ENCODE results near the gene ELL2.
"Not testable (repeated sequence)": the region's sequence is repeated elsewhere in the genome, so short reads cannot be mapped to it uniquely, and the experiment has no call there.

ELL2 gene

DNA sequence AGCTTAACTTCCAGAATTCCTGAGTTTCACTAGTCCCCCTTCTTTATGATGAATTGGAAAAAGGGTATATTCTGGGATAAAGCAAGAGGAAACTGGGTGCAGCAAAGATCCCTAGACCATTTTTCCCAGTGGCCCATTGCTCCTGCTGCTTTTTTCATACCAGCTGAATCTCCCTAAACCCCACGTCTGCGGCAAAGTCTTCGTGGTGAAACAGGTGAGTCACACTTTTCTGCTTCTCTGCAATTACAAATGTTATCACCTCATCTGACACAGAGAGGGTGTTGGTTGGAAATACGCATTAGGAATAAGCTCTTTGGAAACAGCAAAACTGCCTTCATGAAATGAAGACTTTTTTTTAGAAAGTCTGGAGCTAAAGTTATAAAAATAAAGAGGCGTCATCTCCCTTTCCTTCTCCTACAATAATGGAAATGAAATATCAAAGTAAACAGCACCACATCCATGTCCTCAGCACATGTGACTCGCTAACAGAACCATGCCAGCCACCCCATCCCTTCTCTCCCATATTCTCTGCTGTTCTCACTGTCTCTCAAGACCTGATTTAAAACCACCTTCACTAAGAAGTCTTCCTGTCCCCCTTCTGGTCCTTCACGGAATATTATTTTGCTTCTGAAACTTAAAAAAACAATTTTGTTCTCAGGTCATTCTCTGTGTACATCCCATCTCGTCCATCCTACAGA, 99.6 kb downstream of the ELL2 start:
- Mint-ChIP-seq H3K27me3 (peaks cover 6% of the 10 kb centered on the region), H3K9me3 (no peaks in the 10 kb centered on the region), H3K36me3 (ENCODE audit: low read depth) (no peaks in the 10 kb centered on the region), H3K4me3 (no peak overlapping the region), H3K4me1 (ENCODE audit: low read depth) (peaks cover 69% of the 10 kb centered on the region), H3K27ac (peak overlapping the region; percentile 70)
- intact Hi-C loops (cut with micrococcal nuclease) = no loop called here

DNA sequence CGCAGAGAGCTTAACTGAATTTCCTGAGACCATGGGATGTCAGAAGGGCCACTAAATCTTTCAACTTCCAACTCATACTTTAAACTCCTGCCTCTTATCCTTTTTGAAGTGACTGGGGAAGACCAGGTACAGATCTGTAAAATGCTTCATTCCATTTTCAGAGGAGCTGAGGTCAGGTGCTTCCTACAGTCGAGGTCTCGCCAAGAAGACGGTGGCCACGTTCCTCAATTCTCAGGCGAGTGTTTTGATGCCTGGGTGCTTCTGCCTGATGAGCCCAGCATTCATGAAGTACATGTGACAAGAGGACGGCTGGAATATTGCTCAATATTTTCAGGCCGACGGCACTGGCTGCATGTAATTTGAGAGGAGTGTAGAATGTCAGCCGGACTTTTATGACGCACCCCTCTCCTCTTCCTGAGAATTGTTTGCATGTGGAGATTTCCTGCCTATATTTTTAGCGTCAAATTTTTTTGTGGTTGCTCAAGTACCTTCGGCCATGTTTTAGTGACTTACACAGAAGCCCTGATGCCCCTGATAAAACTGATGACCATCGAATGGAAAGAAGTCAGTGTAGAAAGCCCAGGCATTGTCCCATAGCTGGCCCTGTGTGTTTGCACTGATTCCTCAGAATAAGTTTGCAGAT, 100.3 kb downstream of the ELL2 start:
- H3K36me3 Mint-ChIP-seq (ENCODE audit: low read depth) = no peaks in the 10 kb centered on the region
- H3K9me3 Mint-ChIP-seq = no peaks in the 10 kb centered on the region
- H3K4me3 Mint-ChIP-seq = no peak overlapping the region
- intact Hi-C loops (cut with micrococcal nuclease) = no loop called here
- H3K4me1 Mint-ChIP-seq (ENCODE audit: low read depth) = peaks cover 70% of the 10 kb centered on the region
- H3K27me3 Mint-ChIP-seq = peaks cover 6% of the 10 kb centered on the region
- peak overlapping the region; percentile 70 for H3K27ac Mint-ChIP-seq

DNA sequence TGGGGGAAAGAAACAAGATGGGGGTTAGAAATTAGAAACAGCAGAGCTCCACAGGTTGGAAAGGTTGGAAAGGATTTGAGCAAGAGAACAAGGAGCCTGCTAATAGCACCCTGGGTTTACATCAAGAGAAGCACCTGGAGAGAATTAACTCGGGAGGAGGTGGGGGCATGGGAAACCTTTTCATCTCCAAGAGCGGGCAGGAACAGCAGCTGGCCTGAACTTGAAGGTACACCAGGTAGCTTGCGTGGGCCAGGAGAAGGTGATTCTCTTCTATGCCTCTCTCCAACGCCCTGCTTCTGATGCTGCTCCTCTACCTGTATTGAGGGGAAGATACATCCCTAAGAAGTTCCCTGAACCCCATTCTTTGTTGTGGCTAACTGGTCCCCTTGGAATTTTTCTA, 102.0 kb downstream of the ELL2 start:
- intact Hi-C loops (cut with micrococcal nuclease) = loop anchor here (2.0 kb wide), 1 partner anchor 101 kb away; the partner anchor contains the start of gene ELL2
- H3K27ac Mint-ChIP-seq = no peak overlapping the region

DNA sequence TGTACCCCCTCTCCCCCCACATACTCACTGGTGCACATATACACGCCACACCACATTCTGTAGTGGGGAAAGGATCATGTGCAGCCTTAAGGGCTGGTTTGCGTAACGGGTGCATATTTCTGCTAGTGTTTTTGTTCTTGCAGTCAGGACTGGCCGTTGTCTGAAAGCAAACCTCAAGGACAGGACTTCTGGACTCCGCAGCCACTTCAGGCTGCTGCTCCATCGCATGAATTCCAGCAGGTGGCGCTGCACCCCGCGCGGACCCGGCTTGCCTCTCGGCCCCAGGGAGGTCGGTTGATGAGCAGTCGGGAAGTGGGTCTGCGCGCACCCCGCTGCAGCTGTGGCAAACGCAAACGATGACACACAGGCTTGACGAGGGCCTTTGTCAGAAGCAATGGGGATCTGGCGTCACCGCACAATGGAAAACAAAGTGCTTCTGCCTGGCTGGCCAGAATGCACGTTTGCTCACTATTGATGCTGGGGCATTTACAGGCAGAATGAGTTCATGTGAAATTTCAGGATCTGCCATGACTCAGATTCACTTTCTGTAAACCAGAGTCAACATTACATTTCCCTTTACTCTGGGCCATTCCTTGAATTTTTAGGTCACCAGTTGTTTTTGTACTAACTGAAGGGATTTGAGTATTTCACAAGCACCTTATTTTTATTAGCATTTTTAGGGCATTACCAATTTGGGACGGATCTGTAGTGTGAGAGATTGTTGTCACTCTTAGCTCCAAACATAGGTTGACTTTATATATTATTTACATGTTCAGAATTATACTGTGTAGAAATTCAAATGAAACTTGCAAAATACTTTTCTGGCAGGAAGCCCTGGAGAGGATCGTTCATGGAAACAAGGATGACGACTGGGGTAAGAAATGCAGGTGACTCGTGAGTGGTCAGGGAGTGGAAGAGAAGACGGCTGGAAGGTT, 102.7 kb downstream of the ELL2 start:
- Mint-ChIP-seq H3K27ac (no peak overlapping the region), H3K36me3 (ENCODE audit: low read depth) (no peaks in the 10 kb centered on the region), H3K4me1 (ENCODE audit: low read depth) (peaks cover 55% of the 10 kb centered on the region), H3K27me3 (peaks cover 6% of the 10 kb centered on the region), H3K9me3 (no peaks in the 10 kb centered on the region), H3K4me3 (peak overlapping the region; percentile 58)
- intact Hi-C loops (cut with micrococcal nuclease) = loop anchor here (1.0 to 2.0 kb wide), 3 partner anchors 102 to 742 kb away; partner anchors contain the start of gene ELL2

More for the DNA sequence above, 102.0 kb downstream of the ELL2 start:
- H3K27me3 Mint-ChIP-seq = peaks cover 6% of the 10 kb centered on the region
- H3K9me3 Mint-ChIP-seq = no peaks in the 10 kb centered on the region
- peaks cover 63% of the 10 kb centered on the region for H3K4me1 Mint-ChIP-seq (ENCODE audit: low read depth)
- no peak overlapping the region for H3K4me3 Mint-ChIP-seq
- no peaks in the 10 kb centered on the region for H3K36me3 Mint-ChIP-seq (ENCODE audit: low read depth)

DNA sequence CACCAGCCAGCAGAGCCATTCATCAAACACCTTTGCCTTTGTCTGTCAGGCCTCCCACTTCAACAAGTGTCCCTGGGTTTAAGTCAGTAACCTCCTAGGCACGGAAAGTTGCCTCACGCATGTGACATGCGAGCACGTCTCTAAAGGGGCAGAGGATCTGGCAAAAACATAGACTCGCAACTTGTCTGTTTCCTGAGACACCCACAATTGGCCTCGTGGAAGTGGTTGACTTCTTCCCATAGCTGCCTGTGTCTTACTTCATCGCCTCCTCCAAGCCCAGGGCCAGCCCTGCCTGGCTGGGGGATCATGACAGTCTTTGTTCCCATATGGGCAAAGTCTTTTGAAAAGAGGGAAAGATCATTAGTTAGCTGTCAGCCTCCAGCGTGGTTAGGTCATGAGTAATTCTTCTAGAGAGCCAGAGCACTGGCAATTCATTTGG, 103.6 kb downstream of the ELL2 start:
- Mint-ChIP-seq H3K27ac (no peak overlapping the region), H3K36me3 (ENCODE audit: low read depth) (no peaks in the 10 kb centered on the region), H3K4me1 (ENCODE audit: low read depth) (peaks cover 48% of the 10 kb centered on the region), H3K4me3 (no peak overlapping the region), H3K27me3 (peaks cover 6% of the 10 kb centered on the region), H3K9me3 (no peaks in the 10 kb centered on the region)
- intact Hi-C loops (cut with micrococcal nuclease) = loop anchor here (1.0 to 2.0 kb wide), 3 partner anchors 103 to 743 kb away; partner anchors contain the start of gene ELL2

DNA sequence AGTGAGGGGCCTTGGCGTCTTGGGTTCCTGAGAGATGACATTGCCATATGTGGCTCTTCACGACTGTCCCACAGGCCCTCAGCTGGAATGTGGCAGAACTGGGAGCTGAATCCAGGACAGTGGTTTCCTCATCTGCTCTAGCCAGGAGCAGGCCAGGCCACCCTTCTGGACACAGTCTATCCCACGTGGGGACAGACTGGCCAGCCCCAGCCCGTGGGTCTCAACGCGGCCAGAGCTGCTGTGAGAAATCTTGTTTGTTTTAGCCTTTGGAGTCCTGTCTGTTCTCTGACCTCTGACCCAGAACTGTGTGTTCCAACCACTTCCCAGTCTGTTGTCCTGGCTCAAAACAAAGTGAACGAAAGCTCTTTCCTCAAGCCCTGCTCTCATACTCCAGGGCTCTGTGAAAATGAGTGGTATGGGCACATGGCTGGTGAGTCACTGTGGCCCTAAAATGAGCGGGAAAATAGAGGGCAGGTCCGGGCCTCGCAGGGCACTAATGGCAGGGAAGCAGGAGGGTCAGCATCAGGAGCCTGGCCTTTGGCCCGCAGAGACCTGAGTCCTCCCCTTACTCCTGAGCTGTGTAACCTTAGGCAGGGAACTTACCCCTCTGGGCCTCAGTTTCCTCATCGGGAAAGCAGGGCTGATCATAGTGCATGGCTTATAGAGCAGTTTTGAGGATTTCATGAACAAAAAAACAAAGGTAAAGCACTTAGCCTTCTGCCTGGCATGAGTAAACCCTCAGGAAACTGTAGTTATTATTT, 104.3 kb downstream of the ELL2 start:
- no peaks in the 10 kb centered on the region for H3K36me3 Mint-ChIP-seq (ENCODE audit: low read depth)
- intact Hi-C loops (cut with micrococcal nuclease) = no loop called here
- peaks cover 41% of the 10 kb centered on the region for H3K4me1 Mint-ChIP-seq (ENCODE audit: low read depth)
- no peak overlapping the region for H3K4me3 Mint-ChIP-seq
- H3K27ac Mint-ChIP-seq = no peak overlapping the region
- H3K27me3 Mint-ChIP-seq = peaks cover 6% of the 10 kb centered on the region
- H3K9me3 Mint-ChIP-seq = no peaks in the 10 kb centered on the region

DNA sequence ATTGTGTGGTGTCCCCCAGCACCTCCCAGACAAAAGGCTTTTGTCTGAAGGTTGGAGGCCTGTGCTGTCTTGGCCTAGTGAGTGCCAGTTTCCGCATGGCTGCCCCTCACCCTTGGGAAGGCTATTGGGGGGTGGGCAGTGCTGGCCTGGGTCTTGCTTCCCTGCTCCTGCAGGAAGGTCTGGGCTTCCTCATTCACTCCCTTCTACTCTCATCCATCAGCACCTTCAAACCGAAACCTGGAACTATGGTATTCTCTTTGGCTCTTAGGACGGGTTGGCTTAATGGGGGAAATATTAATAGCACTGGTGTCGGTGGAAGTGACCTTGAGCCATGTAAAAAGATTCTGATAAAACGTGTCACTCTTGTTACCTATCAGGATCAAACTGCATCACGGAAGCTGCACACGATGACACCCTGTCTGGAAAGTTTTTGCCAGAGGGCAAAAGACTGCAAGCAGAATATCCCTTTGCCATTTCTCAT, 105.1 kb downstream of the ELL2 start:
- no peak overlapping the region for H3K4me3 Mint-ChIP-seq
- H3K36me3 Mint-ChIP-seq (ENCODE audit: low read depth) = no peaks in the 10 kb centered on the region
- H3K27ac Mint-ChIP-seq = no peak overlapping the region
- intact Hi-C loops (cut with micrococcal nuclease) = no loop called here
- no peaks in the 10 kb centered on the region for H3K9me3 Mint-ChIP-seq
- peaks cover 33% of the 10 kb centered on the region for H3K4me1 Mint-ChIP-seq (ENCODE audit: low read depth)
- peaks cover 6% of the 10 kb centered on the region for H3K27me3 Mint-ChIP-seq

DNA sequence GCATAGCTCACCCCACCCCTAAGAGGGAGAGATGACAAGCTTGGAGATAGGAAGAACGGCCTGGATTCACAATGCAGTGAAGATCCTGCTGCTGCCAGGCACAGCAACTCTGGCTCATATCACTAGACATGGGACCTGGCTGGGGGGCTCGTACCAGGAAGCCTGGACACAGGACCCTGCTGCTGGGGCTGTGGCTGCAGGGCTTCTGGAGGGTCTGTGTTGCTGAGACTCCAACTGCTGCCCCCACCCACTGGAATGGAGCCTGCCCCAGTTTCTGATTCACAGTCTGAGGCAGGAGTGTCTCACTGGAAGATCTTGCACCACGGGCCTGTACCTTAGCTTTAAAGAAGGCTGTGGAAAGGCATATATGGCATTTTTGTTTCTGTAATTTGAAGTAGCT, 108.2 kb downstream of the ELL2 start:
- Mint-ChIP-seq H3K27me3 (peaks cover 3% of the 10 kb centered on the region), H3K27ac (no peak overlapping the region), H3K4me1 (ENCODE audit: low read depth) (peaks cover 19% of the 10 kb centered on the region), H3K36me3 (ENCODE audit: low read depth) (no peaks in the 10 kb centered on the region), H3K9me3 (no peaks in the 10 kb centered on the region), H3K4me3 (no peak overlapping the region)
- intact Hi-C loops (cut with micrococcal nuclease) = no loop called here

DNA sequence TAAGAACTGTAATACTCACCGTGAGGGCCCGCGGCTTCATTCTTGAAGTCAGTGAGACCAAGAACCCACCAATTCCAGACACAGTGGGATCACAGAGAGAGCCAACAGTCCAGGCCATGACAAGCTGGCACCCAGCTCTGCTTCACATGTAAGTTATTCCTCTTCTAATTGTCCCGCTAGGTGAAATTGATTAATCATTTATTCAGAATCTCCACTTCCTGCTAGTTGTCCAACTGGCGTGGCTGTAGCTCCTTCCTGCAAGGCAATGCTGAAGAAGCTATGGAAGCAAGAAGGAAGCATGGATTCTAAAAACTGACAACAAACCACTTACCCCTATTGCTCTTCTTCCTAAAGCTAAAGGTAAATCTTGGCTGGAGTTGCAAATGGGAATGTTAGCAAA, 109.1 kb downstream of the ELL2 start:
- H3K27me3 Mint-ChIP-seq = peaks cover 5% of the 10 kb centered on the region
- no peaks in the 10 kb centered on the region for H3K9me3 Mint-ChIP-seq
- no peak overlapping the region for H3K27ac Mint-ChIP-seq
- no peak overlapping the region for H3K4me3 Mint-ChIP-seq
- peaks cover 13% of the 10 kb centered on the region for H3K4me1 Mint-ChIP-seq (ENCODE audit: low read depth)
- H3K36me3 Mint-ChIP-seq (ENCODE audit: low read depth) = no peaks in the 10 kb centered on the region
- intact Hi-C loops (cut with micrococcal nuclease) = no loop called here

DNA sequence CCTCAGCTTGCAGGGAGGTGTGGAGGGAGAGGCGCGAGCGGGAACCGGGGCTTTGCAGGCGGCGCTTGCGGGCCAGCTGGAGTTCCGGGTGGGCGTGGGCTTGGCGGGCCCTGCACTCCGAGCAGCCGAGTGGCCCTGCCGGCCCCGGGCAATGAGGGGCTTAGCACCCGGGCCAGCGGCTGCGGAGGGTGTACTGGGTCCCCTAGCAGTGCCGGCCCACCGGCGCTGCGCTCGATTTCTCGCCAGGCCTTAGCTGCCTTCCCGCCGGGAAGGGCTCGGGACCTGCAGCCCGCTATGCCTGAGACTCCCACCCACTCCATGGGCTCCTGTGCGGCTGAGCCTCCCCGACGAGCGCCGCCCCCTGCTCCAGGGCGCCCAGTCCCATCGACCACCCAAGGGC, 110.5 kb downstream of the ELL2 start:
- H3K9me3 Mint-ChIP-seq; H3K36me3 Mint-ChIP-seq (ENCODE audit: low read depth); intact Hi-C loops (cut with micrococcal nuclease); H3K4me3 Mint-ChIP-seq; H3K27ac Mint-ChIP-seq; H3K4me1 Mint-ChIP-seq (ENCODE audit: low read depth); H3K27me3 Mint-ChIP-seq: not testable (repeated sequence)

DNA sequence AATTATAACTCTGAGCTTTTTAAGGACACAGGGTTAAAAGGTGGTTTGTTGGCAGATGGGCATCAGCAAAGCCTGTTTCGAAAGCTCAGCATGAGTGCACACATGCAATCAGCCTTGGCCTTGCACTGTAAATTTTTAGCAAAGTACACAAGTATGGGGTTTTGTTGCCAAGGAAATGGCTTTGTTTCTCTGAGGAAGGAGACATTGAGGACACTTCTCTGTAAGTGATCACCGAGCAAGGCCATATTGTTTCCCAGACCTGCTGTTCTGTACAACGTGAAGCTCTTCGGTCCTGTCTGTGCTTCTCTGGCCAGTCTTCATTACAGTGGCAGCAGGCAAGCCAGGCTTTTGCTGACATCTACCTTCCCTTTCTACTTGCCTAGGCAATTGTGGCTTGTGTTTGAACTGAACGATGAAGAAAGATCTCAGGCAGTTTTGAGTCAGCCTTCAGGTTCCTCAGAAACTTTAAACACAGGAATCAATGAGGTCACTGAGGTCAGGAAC, 111.2 kb downstream of the ELL2 start:
- intact Hi-C loops (cut with micrococcal nuclease) = no loop called here
- Mint-ChIP-seq H3K4me3 (no peak overlapping the region), H3K9me3 (no peaks in the 10 kb centered on the region), H3K27ac (no peak overlapping the region), H3K4me1 (ENCODE audit: low read depth) (peaks cover 7% of the 10 kb centered on the region), H3K27me3 (peaks cover 3% of the 10 kb centered on the region), H3K36me3 (ENCODE audit: low read depth) (no peaks in the 10 kb centered on the region)

DNA sequence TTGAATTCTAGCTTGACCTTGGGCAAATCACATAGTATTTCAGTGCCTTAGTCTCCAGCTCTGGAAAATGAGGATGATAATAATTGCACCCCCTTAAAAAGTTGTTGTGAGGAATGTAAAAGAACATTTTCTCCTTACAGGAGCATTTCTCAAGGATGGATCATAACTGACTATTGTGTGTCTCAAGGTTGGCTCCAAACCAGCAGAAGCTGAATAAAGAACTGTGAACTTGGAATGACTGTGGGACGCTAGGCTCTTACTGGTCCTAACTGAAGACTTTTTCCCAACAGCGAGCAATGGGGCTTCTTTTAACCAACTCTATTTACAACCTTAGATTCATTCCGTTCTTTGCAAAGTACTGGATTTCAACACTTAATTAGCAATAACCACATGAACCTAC, 113.0 kb downstream of the ELL2 start:
- intact Hi-C loops (cut with micrococcal nuclease) = no loop called here
- H3K27me3 Mint-ChIP-seq = peaks cover 3% of the 10 kb centered on the region
- H3K9me3 Mint-ChIP-seq = no peaks in the 10 kb centered on the region
- peaks cover 17% of the 10 kb centered on the region for H3K4me1 Mint-ChIP-seq (ENCODE audit: low read depth)
- no peak overlapping the region for H3K27ac Mint-ChIP-seq
- no peak overlapping the region for H3K4me3 Mint-ChIP-seq
- no peaks in the 10 kb centered on the region for H3K36me3 Mint-ChIP-seq (ENCODE audit: low read depth)

DNA sequence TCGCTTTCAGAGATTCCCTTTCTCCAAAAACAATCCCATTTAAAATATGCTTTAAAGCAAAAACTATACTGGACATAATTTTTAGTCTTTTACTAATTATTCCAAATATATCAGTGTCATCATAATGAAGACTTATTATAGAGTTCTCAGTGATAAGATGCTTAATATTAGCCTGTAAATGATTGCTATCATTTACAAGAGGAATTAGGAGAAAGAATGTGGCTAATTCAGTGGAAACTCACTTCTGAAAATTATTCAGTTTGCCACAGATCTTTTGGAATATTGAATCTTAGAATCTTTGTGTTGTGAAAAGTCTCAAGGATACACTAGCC, 114.4 kb downstream of the ELL2 start:
- Mint-ChIP-seq H3K27ac (no peak overlapping the region), H3K9me3 (no peaks in the 10 kb centered on the region), H3K27me3 (peaks cover 3% of the 10 kb centered on the region), H3K36me3 (ENCODE audit: low read depth) (no peaks in the 10 kb centered on the region), H3K4me1 (ENCODE audit: low read depth) (peaks cover 31% of the 10 kb centered on the region), H3K4me3 (no peak overlapping the region)
- intact Hi-C loops (cut with micrococcal nuclease) = loop anchor here (1.0 kb wide), 2 partner anchors 66 to 183 kb away; no protein-coding TSS in a partner anchor

Measured in dendritic cell treated with granulocyte-macrophage colony-stimulating factor and Interleukin-4, amounts not matched to agents 40 ng/mL and 50 ng/mL, for 4 days (primary cell).